ENCODE data around the gene GMEB1. TPM values are rescaled to one million over a fixed set of nuclear protein-coding genes. Genes with fewer than 3 reads are reported as not detected.
A peak's percentile ranks its signal among the peaks of the same experiment; 100 is the strongest.

The GMEB1 gene
- total and polyA plus RNA-seq, 4 donors = 4.3 to 11.6 (median 8.6) TPM

- ATAC-seq (ENCODE audit: insufficient read depth, low FRiP score) (no peak), DNase-seq (no peak)
- Histone ChIP-seq H3K27me3 (ENCODE audit: control insufficient read depth in 3 of 3, insufficient read depth in 3 of 3, low read length in 2 of 3) (no peaks in the 10 kb centered on the region), H3K9me3 (ENCODE audit: control insufficient read depth in 4 of 4, insufficient read depth in 3 of 4, low read length in 3 of 4) (no peaks in the 10 kb centered on the region), H3K36me3 (ENCODE audit: control insufficient read depth in 4 of 4, insufficient read depth in 4 of 4, low read length in 4 of 4) (no peaks in the 10 kb centered on the region), H3K27ac (ENCODE audit: low read depth in 1 of 2, low read length in 1 of 2) (no peak overlapping the region), H3K4me3 (no peak overlapping the region), H3K9ac (ENCODE audit: insufficient read depth in 1 of 2, low read length in 2 of 2) (no peak overlapping the region), H3K4me1 (ENCODE audit: control insufficient read depth in 5 of 5, insufficient read depth in 5 of 5, low read length in 5 of 5) (no peaks in the 10 kb centered on the region)
- TF ChIP-seq, protein P1, sequence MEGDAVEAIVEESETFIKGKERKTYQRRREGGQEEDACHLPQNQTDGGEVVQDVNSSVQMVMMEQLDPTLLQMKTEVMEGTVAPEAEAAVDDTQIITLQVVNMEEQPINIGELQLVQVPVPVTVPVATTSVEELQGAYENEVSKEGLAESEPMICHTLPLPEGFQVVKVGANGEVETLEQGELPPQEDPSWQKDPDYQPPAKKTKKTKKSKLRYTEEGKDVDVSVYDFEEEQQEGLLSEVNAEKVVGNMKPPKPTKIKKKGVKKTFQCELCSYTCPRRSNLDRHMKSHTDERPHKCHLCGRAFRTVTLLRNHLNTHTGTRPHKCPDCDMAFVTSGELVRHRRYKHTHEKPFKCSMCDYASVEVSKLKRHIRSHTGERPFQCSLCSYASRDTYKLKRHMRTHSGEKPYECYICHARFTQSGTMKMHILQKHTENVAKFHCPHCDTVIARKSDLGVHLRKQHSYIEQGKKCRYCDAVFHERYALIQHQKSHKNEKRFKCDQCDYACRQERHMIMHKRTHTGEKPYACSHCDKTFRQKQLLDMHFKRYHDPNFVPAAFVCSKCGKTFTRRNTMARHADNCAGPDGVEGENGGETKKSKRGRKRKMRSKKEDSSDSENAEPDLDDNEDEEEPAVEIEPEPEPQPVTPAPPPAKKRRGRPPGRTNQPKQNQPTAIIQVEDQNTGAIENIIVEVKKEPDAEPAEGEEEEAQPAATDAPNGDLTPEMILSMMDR (IDR thresholded peaks at IDR 0.05; ENCODE audit: control extremely low read depth, extremely low read depth) = no peak
- 93 to 96% methylated on average over 6 of the region's 6 CpGs for WGBS, 2 donors
Observed at GRCh38 chr1:28656335-28656734, 12.2 kb upstream of the GMEB1 start.

- peak in 1 of 3 donors; percentile 17 for DNase-seq
- TF ChIP-seq, protein P1 (IDR thresholded peaks at IDR 0.05; ENCODE audit: control extremely low read depth, extremely low read depth) = no peak
- no peak overlapping the region for H3K4me3 ChIP-seq
- no peak overlapping the region for H3K9ac ChIP-seq (ENCODE audit: insufficient read depth in 1 of 2, low read length in 2 of 2)
- no peak overlapping the region for H3K27ac ChIP-seq (ENCODE audit: low read depth in 1 of 2, low read length in 1 of 2)
- peaks cover 0 to 7% (median 0%) of the 10 kb centered on the region in 5 donors for H3K4me1 ChIP-seq (ENCODE audit: control insufficient read depth in 5 of 5, insufficient read depth in 5 of 5, low read length in 5 of 5)
- no peaks in the 10 kb centered on the region for H3K9me3 ChIP-seq (ENCODE audit: control insufficient read depth in 4 of 4, insufficient read depth in 3 of 4, low read length in 3 of 4)
- no peaks in the 10 kb centered on the region for H3K27me3 ChIP-seq (ENCODE audit: control insufficient read depth in 3 of 3, insufficient read depth in 3 of 3, low read length in 2 of 3)
- H3K36me3 ChIP-seq (ENCODE audit: control insufficient read depth in 4 of 4, insufficient read depth in 4 of 4, low read length in 4 of 4) = no peaks in the 10 kb centered on the region
- ATAC-seq (ENCODE audit: insufficient read depth, low FRiP score) = no peak
- WGBS, 2 donors = 89% methylated on average over 7 of the region's 7 CpGs
Observed at GRCh38 chr1:28663871-28664470, 4.6 kb upstream of the GMEB1 start.

- Histone ChIP-seq H3K9me3 (ENCODE audit: control insufficient read depth in 4 of 4, insufficient read depth in 3 of 4, low read length in 3 of 4) (no peaks in the 10 kb centered on the region), H3K9ac (ENCODE audit: insufficient read depth in 1 of 2, low read length in 2 of 2) (no peak overlapping the region), H3K27me3 (ENCODE audit: control insufficient read depth in 3 of 3, insufficient read depth in 3 of 3, low read length in 2 of 3) (no peaks in the 10 kb centered on the region), H3K27ac (ENCODE audit: low read depth in 1 of 2, low read length in 1 of 2) (no peak overlapping the region), H3K4me3 (no peak overlapping the region), H3K4me1 (ENCODE audit: control insufficient read depth in 5 of 5, insufficient read depth in 5 of 5, low read length in 5 of 5) (peaks cover 0 to 13% (median 5%) of the 10 kb centered on the region in 5 donors), H3K36me3 (ENCODE audit: control insufficient read depth in 4 of 4, insufficient read depth in 4 of 4, low read length in 4 of 4) (peaks cover 0 to 1% (median 0%) of the 10 kb centered on the region in 4 donors)
- DNase-seq (no peak), ATAC-seq (ENCODE audit: insufficient read depth, low FRiP score) (no peak)
- WGBS, 2 donors = 96 to 98% methylated on average over 12 of the region's 12 CpGs
- TF ChIP-seq, protein P1 (IDR thresholded peaks at IDR 0.05; ENCODE audit: control extremely low read depth, extremely low read depth) = no peak
Observed at GRCh38 chr1:28666806-28667205, 1.8 kb upstream of the GMEB1 start.
